Motor neuron (in vitro differentiated cells): ENCODE data around the gene EFEMP1. TPM values are rescaled to one million over a fixed set of nuclear protein-coding genes. Genes with fewer than 3 reads are reported as not detected.

Source experiments
- ATAC-seq, 8 experiments: fragments of 200-7000 bp; cut with Tn5 transposase; replicated peaks in 6 of 8; 2 replicates each; pipeline ENCODE4 v1.8.0; 2021; ENCODE audit warnings: mild to moderate bottlenecking in 8 of 8, moderate library complexity in 8 of 8
- H3K27ac ChIP-seq, 2 donors: fragments of 250-450 bp; sonication (Bioruptor Pico); 2 replicates each; pipeline ENCODE4 v1.9.0; 2021; ENCODE audit warnings: antibody characterized with exemption in 2 of 2, mild to moderate bottlenecking in 2 of 2, moderate library complexity in 1 of 2
- H3K4me1 ChIP-seq, 2 donors: fragments of 250-450 bp; sonication (Bioruptor Pico); replicated peaks in 1 of 2; 2 replicates each; pipeline ENCODE4 v1.6.1; 2021; ENCODE audit warnings: antibody characterized with exemption in 2 of 2, mild to moderate bottlenecking in 2 of 2, moderate library complexity in 1 of 2
- H3K4me3 ChIP-seq, 5 donors: fragments of 250-450 bp; sonication (Bioruptor Pico); 2 replicates each; pipeline ENCODE4 v1.9.0; 2021; ENCODE audit warnings: antibody characterized with exemption in 5 of 5, mild to moderate bottlenecking in 5 of 5, moderate library complexity in 4 of 5
- WGBS, 10 experiments: fragments of 450-650 bp; shearing (Covaris generic); methylation state at CpG; one replicate each; pipeline ENCODE4 v1.0.0; 2022; 5-methylcytosine and 5-hydroxymethylcytosine counted together
- in situ Hi-C, 9 experiments: fragments of 400-800 bp; cut with MboI; loops; one replicate each; pipeline ENCODE4 v1.15.0; 2021; ENCODE audit warnings: low sequenced_read_pairs in 9 of 9, low pct_unique_long_range_greater_than_20kb in 2 of 9; ENCODE audit not compliant: unreplicated experiment in 9 of 9
- total RNA-seq, 8 experiments: library from RNA; unstranded; fragments of 300-600 nt; gene quantifications; 2 replicates each; pipeline versions ENCODE4 v1.2.3 to v1.2.4, GENCODE V29; 2022

Gene EFEMP1
- total RNA-seq, 8 experiments from 2014 or later: 3.0 to 435 (median 13.4) TPM

DNA sequence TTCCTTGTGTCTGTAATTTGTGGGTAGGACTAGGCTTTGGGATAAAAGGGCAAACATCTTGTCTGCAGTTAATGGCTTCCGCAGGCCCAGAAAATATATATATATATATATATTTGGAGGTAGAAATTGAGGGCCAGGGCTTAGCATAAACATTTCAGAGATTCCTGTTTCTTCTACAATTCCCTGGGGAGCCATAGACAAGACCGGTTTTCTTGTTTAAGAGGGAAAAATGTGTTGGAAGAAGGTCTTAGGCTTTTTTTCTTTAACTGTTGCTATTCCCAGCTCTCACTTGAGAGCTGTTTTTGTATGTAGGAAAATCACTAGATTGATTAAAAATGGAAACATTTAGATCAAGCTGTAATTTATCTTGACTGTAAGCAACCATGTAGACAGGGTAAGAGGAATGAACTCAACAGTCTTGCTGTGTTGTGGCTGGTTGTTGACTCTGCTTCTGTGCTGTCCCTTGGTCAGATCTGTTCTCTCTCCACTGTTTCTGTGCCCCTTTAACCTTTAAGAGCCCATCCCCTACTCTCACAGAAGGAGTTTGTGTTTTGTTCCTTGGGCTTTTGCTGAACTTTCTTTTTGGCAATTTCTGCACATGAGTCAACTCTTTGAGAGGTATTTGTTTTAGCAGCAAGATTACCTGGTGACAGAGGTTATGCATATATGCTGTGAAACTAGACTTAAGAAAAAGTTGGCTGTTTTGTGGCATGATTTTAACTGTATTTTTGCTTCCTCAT, 58.3 kb downstream of the EFEMP1 start:
- no peak overlapping the region for H3K4me3 ChIP-seq
- 43 to 100% (median 83%) methylated on average over 1 of the region's 2 CpGs; no CpG with 5 or more reads in 3 of the 10 experiments for WGBS, 10 experiments
- in situ Hi-C loops: no loop called here
- no peak overlapping the region for H3K27ac ChIP-seq
- peak in 1 of 8 experiments; percentile 26 for ATAC-seq
- H3K4me1 ChIP-seq: no peaks in the 10 kb centered on the region

DNA sequence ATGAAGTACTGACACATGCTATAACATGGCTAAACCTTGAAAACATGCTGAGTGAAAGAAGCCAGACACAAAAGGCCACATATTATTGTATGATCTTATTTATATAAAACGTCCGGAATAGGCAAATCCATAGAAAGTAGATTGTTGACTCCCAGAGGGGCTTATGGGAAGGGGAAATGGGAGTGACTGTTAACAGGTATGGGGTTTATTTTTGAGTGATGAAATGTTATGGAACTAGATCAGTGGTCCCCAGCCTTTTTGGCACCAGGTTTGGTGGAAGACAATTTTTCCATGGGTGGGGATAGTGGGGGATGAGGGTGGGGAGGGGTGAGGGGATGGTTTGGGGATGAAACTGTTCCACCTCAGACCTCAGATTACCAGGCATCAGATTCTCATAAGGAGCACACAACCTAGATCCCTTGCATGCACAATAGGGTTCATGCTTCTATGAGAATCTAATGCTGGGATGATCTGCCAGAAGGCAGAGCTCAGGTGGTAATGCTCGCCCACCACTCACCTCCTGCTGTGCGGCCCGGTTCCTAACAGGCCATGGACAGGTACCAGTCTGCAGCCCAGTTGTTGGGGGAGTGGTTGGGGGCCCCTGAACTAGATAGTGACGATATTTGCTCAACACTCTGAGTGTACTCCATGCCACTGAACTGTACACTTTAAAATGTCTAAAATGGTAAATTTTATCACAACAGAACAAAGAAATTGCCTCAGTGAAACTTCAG, 59.1 kb downstream of the EFEMP1 start:
- 88 to 100% (median 94%) methylated on average over 1 to 3 of the region's 6 CpGs; no CpG with 5 or more reads in 1 of the 10 experiments for WGBS, 10 experiments
- Histone ChIP-seq H3K27ac (no peak overlapping the region), H3K4me3 (no peak overlapping the region), H3K4me1 (no peaks in the 10 kb centered on the region)
- no peak for ATAC-seq
- in situ Hi-C loops: no loop called here

- peak in 2 of 8 experiments; percentile 82 to 90 for ATAC-seq
- WGBS, 10 experiments: 62 to 100% (median 95%) methylated on average over 1 to 7 of the region's 7 CpGs
- no peak overlapping the region for H3K4me3 ChIP-seq
- no peak overlapping the region for H3K27ac ChIP-seq
- in situ Hi-C loops: no loop called here
- no peaks in the 10 kb centered on the region for H3K4me1 ChIP-seq
These were observed 60.8 kb downstream of the EFEMP1 start for GRCh38 chr2:55862673-55863390.

DNA sequence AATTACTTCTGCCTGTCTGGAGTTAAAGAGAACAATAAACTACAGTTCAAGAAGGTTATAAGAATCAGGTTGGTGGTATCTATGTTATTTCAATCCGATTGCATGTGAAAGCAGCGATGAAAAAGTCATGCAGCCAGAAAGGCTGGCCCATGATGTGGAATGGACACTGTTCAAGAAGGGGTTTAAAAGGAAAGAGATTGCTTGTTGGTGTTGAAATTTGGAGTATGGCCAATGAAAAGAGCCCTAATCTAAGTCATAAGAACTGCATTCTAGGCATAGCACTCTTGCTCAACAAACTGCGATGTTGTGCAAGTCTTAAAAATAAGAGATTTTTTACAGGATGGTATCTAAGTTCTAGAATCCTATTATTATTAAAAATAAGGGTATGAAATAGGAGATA, 61.3 kb downstream of the EFEMP1 start:
- WGBS, 10 experiments: 0 to 100% (median 91%) methylated on average over 1 to 3 of the region's 3 CpGs
- peak in 2 of 8 experiments; percentile 75 to 81 for ATAC-seq
- in situ Hi-C loops: no loop called here
- H3K4me1 ChIP-seq: no peaks in the 10 kb centered on the region
- H3K27ac ChIP-seq: no peak overlapping the region
- H3K4me3 ChIP-seq: no peak overlapping the region

GRCh38 chr2:55861733-55862132, 61.8 kb downstream of the EFEMP1 start:
- Histone ChIP-seq H3K4me3 (no peak overlapping the region), H3K27ac (no peak overlapping the region), H3K4me1 (no peaks in the 10 kb centered on the region)
- WGBS, 10 experiments: 85 to 100% (median 97%) methylated on average over 1 to 6 of the region's 6 CpGs; no CpG with 5 or more reads in 2 of the 10 experiments
- peak in 1 of 8 experiments; percentile 22 for ATAC-seq
- in situ Hi-C loops: no loop called here

- no peak overlapping the region for H3K4me3 ChIP-seq
- in situ Hi-C loops: no loop called here
These were observed 62.8 kb downstream of the EFEMP1 start for GRCh38 chr2:55860832-55861231.

GRCh38 chr2:55859875-55860274, 63.7 kb downstream of the EFEMP1 start:
- ATAC-seq: no peak
- Histone ChIP-seq H3K4me3 (no peak overlapping the region), H3K4me1 (no peaks in the 10 kb centered on the region), H3K27ac (no peak overlapping the region)
- in situ Hi-C loops: no loop called here
- 80 to 100% (median 100%) methylated on average over 1 to 3 of the region's 3 CpGs; no CpG with 5 or more reads in 1 of the 10 experiments for WGBS, 10 experiments

More at GRCh38 chr2:55860832-55861231, 62.8 kb downstream of the EFEMP1 start:
- ATAC-seq: peak in 2 of 8 experiments; percentile 30 to 93
- H3K4me1 ChIP-seq: no peaks in the 10 kb centered on the region
- 0 to 100% (median 75%) methylated on average over 1 to 2 of the region's 2 CpGs; no CpG with 5 or more reads in 3 of the 10 experiments for WGBS, 10 experiments
- H3K27ac ChIP-seq: no peak overlapping the region

GRCh38 chr2:55857766-55858165, 65.8 kb downstream of the EFEMP1 start:
- H3K4me3 ChIP-seq: no peak overlapping the region
- H3K4me1 ChIP-seq: no peaks in the 10 kb centered on the region
- 73 to 100% (median 100%) methylated on average over 1 to 2 of the region's 2 CpGs; no CpG with 5 or more reads in 1 of the 10 experiments for WGBS, 10 experiments
- ATAC-seq: no peak
- H3K27ac ChIP-seq: no peak overlapping the region
- in situ Hi-C loops: no loop called here

DNA sequence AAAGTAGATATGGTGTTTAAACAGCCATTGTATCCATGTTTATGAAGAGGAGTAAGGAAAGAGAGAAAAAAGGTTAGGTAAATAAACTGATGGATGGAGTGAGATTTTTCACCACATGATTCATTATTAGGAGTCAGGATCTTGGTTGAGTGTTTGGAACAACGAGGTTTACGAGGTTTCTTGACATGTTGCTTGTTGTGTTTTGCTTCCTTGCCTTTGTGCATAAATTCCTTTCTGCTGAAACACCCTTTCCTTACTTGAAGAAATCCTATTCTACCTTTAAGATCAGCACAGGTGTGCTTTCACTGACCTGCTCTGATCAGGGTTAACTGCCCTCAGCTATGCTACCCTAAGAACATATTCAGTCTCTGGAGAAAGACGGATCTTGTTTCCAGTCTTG, 66.6 kb downstream of the EFEMP1 start:
- Histone ChIP-seq H3K27ac (no peak overlapping the region), H3K4me1 (no peaks in the 10 kb centered on the region), H3K4me3 (no peak overlapping the region)
- 58 to 100% (median 82%) methylated on average over 1 to 3 of the region's 3 CpGs; no CpG with 5 or more reads in 1 of the 10 experiments for WGBS, 10 experiments
- in situ Hi-C loops: no loop called here
- ATAC-seq: no peak

- H3K4me3 ChIP-seq: no peak overlapping the region
- no peak for ATAC-seq
- H3K27ac ChIP-seq: no peak overlapping the region
- no peaks in the 10 kb centered on the region for H3K4me1 ChIP-seq
- in situ Hi-C loops: no loop called here
- 83 to 100% (median 100%) methylated on average over 1 of the region's 1 CpG; no CpG with 5 or more reads in 3 of the 10 experiments for WGBS, 10 experiments
These were observed 75.5 kb downstream of the EFEMP1 start for GRCh38 chr2:55848096-55848495.

- 83 to 100% (median 91%) methylated on average over 1 of the region's 1 CpG; no CpG with 5 or more reads in 3 of the 10 experiments for WGBS, 10 experiments
- ATAC-seq: no peak
- no peak overlapping the region for H3K27ac ChIP-seq
- peaks cover 0 to 3% of the 10 kb centered on the region in 2 donors for H3K4me1 ChIP-seq
- in situ Hi-C loops: no loop called here
- no peak overlapping the region for H3K4me3 ChIP-seq
These were observed 77.2 kb downstream of the EFEMP1 start for GRCh38 chr2:55846426-55846825.

DNA sequence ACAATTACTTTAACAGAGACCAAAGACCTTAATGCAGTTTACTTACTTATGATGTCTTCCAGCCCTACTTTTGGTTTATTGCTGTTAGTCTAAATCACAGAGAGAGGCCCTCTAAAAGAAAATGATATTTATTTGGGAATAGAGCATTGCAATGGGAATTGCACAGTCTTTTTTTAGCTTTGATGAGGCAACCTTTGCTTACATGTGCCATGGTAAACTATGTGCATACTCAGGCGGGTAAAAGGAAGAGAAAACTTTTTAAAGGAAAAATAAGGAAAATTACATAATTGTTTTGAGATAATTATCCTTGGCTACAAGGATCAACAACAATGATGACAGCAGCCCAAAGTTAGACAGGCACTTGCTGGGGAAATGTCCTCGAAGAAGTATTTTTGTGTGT, 78.6 kb downstream of the EFEMP1 start:
- no peak for ATAC-seq
- Histone ChIP-seq H3K27ac (no peak overlapping the region), H3K4me3 (no peak overlapping the region), H3K4me1 (peaks cover 0 to 3% of the 10 kb centered on the region in 2 donors)
- 22 to 100% (median 84%) methylated on average over 1 to 2 of the region's 2 CpGs for WGBS, 10 experiments
- in situ Hi-C loops: no loop called here

GRCh38 chr2:55843994-55844345, 79.6 kb downstream of the EFEMP1 start:
- no peak for ATAC-seq
- Histone ChIP-seq H3K4me1 (peaks cover 0 to 8% of the 10 kb centered on the region in 2 donors), H3K27ac (no peak overlapping the region), H3K4me3 (no peak overlapping the region)
- in situ Hi-C loops: no loop called here
- 20 to 100% (median 60%) methylated on average over 1 of the region's 1 CpG; no CpG with 5 or more reads in 3 of the 10 experiments for WGBS, 10 experiments
